GM18505 (cell line): Measurements from ENCODE around the gene IGF2R.

Source experiments
- ATAC-seq: cut with Tn5 transposase; IDR thresholded peaks from one replicate; pipeline ENCODE4 v1.9.1; 2021; ENCODE audit not compliant: unreplicated experiment
- POLR2A ChIP-seq: IDR thresholded peaks from 4 replicates; pipeline ENCODE4 v1.6.1; 2011; ENCODE audit warnings: borderline replicate concordance; ENCODE audit not compliant: insufficient read depth, insufficient read length; ENCODE audit errors: extremely low read depth

IGF2R gene

DNA sequence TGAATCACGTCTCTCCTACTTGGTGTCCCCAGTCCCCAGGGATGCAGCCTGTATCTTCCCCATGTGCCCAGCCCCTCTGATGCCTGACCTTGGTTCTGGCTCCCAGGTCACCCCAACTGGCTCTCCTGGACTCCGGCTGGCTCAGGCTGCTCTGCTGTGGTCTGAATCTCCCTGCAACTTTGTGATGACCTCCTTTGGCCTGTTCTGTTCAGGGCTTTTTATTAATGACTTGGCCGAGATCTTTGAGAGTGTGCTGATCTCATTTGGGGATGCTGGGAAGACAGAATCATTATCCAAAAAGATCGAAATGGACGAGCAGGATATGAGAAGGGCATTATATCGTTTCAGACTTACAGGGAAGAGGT is 67.4 kb downstream of the IGF2R start:
- no peak for ATAC-seq
- no peak for TF ChIP-seq POLR2A

DNA sequence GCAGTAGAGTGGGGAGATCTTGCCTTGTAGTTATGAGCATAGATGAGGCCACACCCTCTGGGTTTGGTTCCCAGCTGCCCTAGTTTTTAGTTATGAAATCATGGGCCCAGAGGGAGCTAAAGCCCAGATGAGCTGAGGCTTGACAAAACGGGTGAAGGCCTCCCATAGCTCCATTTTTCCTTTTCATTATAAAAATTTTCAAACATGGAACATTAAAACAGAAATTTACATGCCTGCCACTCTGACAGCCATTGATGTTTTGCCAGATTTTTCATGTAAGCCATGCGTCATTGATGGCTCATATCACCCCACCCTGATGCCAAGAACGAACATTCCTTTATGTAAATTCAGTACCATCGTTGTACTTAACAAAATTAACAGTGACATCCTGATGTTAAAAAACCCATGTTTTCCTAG is 67.9 kb downstream of the IGF2R start:
- no peak for TF ChIP-seq POLR2A
- ATAC-seq = no peak

DNA sequence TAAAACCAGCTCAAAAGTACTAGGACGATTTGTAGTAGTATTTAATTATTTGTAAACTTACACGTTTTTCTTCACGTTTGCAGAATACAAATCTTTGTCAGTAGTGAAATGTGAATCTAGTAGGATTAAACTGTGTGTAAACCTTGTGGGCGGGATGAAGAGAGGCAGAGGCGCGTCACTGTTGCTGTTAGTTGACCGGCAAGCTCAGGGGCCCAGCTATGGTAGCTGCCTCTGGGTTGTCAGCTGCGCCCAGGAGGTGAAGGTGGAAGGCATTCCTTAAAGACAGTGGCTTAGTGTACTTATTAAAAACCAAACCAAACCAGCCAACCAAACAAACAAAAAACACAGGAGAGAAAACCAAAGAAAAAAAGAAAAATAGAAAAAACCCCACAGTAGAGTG is 69.6 kb downstream of the IGF2R start:
- no peak for ATAC-seq
- no peak for TF ChIP-seq POLR2A

DNA sequence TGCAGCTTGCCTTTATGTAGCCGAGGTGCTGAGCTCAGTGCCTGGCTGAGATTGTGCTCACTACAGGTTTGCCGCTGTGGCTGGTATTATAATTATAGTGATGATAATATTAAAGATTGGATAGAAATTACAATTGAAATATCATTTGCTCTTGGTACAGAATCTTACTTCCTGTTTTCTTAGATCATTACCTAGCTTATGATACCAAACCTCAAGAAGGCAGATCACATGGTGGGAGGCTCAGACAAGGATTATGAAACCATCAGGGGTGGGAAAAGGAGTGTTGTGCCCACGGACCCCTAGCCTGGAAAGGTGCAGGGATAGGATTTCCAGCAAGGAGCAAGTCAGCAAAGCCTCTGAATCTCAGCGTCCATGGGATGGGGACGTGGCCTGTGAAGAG is 70.6 kb downstream of the IGF2R start:
- no peak for ATAC-seq
- TF ChIP-seq POLR2A = no peak

DNA sequence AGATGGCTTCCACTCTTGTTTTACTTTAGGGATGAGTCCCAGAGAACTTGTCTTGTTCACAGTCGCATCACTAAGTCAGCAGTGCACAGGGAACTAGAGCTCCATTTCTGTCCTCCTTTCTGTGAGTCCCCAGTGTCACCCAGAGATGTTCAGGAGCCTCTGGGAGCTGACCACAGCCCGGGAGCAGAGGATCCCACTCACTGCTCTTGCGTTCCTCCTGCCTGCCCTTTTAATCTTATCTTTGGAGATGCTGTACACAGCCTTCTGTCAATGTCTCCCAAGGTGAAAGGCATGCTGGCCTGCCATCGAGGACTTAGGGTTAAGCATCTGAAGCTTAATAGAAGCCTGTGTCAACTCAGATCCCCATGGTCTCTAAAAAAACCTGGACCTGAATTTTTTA is 71.2 kb downstream of the IGF2R start:
- ATAC-seq = no peak
- TF ChIP-seq POLR2A = no peak

DNA sequence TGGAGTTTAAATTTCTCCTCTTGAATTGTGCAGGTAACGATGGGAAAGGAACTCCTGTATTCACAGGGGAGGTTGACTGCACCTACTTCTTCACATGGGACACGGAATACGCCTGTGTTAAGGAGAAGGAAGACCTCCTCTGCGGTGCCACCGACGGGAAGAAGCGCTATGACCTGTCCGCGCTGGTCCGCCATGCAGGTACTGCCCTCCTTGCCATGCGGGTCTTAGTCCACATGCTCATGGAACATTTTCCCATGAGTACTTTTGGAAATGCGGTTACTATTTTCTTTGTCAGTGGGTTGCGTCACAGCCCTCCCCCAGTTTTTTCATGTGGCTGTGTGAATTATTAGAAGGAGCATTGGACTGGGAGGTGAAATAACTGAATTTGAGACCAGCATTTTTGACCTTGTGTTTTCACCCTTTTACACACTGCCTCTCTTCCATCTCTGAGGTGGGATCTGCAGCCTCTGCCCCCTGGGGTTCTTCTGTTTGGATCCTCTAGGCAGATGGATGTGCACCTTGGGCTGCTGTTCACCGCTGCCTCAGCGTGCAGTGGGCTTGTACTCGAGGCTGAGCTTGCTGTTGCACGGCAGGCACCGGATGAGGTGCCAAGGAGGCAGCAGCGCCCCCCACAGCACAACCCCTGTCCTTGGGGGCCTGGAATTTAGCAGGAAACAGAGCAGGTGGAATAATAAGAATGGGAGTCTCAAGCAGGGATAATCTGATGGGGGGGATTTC is 71.8 kb downstream of the IGF2R start:
- TF ChIP-seq POLR2A = no peak
- no peak for ATAC-seq

DNA sequence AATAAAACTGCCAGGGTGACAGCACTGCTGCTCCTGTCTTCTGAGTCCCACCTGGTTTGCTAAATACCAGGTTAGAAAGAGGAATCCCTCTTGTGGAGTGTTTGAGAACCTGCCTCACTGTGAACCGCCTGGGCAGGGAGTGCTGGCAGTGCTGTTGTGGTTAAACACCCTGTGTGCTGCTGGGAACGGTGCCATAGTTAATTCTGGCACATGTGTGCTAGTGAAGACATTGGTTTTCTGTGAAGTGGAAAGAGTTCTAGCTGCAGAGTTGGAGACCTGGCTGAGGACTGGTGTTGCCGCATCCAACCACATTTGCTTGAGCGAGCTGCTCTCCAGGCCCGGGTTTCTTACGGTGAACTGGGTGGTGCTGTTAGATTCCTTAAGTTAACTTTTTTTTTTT is 72.7 kb downstream of the IGF2R start:
- TF ChIP-seq POLR2A = no peak
- ATAC-seq = no peak

DNA sequence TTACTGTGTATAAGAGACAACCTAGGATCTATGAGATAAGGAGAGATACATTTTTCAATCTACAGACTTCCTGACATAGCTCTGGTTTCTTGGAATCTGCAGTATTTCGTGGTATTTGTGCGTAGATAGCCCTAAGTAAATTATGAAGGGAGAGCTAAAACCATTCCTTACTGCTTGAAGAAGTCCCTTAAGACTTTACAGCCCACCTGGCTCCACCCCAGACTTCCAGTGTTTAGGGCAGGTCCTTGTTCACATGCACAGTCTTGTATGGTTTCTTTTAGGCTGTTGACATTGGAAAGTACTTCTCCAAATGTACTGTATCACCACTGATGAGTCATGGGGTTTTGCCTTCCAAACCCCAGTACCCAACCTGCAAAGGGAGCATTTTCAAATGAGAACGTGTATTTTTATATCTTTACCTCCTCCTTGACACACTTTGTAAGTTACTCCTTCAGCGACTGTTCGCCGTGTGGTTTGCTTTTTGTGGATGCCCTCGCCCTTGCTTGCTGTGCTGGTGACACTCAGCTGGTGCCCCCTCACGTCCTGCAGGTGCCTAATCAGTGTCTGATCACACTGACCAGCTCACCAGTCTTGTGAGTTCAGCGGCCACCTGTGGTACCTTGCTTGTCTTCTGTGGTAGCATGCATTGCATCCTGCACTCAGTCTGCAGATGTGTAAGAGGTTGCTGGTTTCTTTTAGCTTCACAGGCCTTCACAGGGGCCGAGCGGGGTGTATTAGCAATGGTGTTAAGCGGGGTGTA is 73.3 kb downstream of the IGF2R start:
- TF ChIP-seq POLR2A = no peak
- no peak for ATAC-seq

DNA sequence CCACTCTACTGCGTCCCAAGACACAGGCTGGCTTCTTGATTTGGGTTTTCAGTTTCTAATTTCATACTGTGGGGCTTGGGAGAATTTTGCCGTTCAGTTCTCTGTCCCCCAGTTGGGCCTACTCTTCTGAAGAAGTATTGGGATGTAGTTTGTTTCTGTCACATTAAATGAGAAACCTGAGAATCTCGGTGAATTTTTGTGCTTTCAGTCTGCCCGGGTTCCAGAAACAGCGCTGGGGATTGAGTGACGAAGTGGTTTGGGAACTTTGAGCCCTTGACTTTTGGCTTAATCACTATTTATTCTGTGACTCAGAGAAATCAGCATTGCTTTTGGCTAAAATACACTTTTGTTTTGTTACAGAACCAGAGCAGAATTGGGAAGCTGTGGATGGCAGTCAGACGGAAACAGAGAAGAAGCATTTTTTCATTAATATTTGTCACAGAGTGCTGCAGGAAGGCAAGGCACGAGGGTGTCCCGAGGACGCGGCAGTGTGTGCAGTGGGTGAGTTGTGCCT is 74.0 kb downstream of the IGF2R start:
- no peak for ATAC-seq
- TF ChIP-seq POLR2A = no peak

DNA sequence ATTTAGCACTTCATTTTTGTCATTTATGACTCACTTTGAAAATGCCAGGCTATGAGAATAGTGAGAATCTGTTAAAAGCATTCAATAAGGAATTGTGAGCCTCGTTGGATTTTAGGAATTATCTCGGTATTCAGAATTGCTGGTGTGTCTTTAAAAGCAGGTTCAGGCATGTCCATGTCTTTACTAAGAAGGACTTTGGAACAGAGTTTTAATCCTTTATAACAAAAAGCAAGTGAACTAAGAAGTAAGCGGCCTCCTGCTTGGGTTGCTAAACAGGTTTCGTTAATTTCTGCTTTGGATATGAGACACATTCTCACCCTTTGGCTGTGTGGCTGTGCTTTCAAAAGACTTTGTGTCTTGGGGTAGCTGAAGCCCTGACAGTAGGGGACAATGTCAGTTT is 74.9 kb downstream of the IGF2R start:
- ATAC-seq = no peak
- TF ChIP-seq POLR2A = no peak

DNA sequence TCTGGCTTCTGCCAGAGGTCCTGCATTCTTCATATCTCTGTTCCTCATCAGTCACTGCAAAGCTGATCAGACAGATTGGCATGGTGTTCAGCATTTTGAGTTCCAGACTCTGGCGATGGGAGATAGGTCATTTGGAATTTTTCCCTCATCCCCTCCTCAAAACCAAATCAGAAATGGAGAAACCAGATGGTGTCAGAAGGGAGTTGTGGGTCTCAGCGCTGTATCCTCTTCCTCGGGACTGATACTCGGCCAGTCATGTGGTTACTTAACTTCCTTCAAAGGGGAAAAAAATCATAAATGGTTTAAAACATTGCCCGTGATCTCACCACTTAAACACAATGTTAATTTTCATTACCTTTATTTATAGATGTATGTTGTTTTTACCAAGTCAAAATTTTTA is 75.8 kb downstream of the IGF2R start:
- TF ChIP-seq POLR2A = no peak
- no peak for ATAC-seq

DNA sequence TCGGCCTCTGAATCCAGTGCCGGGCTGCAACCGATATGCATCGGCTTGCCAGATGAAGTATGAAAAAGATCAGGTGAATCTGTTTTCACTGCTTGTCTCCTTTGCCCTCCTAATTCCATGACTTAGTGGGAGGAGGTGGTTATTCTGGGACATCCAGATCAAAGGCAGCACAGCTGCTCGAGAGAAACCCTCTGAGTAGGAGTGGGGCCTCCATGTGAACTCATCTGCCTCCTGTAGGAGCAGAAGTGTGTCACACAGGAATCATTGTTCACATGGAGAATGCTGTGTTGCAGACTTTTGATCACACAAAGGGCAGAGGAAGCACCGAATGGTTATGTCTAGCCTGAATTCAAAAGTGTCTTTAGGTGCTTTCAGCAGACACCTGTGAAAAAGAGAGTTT is 79.6 kb downstream of the IGF2R start:
- TF ChIP-seq POLR2A = no peak
- ATAC-seq = no peak

DNA sequence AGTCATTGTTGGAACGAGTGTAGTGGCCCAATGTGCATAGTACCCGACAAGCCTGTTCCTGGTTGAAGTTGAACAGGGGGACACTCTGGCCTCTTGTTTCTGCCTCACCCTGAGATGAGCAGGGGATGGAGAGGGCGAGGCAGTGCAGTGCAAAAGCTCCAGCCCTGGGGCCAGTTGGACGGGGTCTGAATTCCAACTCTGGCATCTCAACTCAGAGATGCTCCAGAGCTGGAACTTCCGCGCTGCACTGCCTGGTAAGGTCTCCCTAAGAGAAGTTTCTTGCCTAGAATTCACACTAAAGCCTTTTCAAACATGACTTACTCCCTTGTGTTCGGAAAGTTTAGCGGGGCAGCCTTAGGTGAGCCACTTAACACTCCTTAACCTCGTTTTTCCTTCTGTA is 80.5 kb downstream of the IGF2R start:
- no peak for TF ChIP-seq POLR2A
- ATAC-seq = no peak

DNA sequence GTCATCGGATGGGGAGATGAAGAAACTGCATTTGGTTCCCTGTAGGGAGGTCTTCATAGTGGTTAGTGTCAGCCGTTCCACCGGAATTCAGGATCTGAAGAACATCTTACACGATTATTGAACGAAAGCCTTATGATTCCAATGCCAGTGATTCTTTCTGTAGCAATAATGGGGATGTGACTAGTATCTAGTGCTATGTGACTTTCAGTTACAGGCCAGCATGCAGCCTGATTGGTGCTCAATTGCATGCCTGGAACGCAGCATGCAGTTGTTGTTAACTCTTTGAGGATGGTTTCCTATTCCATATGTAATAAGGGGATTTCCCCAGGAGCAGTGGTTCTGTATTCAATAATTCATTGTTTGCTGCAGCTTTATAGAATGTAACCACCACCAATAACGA is 81.1 kb downstream of the IGF2R start:
- ATAC-seq = no peak
- no peak for TF ChIP-seq POLR2A
